Jurkat, Clone E6-1 (cell line): ENCODE measurements around the gene ATF7.
"Not testable (repeated sequence)": the region's sequence is repeated elsewhere in the genome, so short reads cannot be mapped to it uniquely, and the experiment has no call there.

ENCODE experiments used
- DNase-seq: peaks from one replicate; pipeline ENCODE4 v3.0.0-alpha.2; 2011; ENCODE audit warnings: low read depth, low spot score
- H3K4me3 ChIP-seq: 2 replicates; pipeline ENCODE4 v1.5.1; 2011; ENCODE audit warnings: mild to moderate bottlenecking, low read length, control low read depth, moderate library complexity

Gene ATF7

DNA sequence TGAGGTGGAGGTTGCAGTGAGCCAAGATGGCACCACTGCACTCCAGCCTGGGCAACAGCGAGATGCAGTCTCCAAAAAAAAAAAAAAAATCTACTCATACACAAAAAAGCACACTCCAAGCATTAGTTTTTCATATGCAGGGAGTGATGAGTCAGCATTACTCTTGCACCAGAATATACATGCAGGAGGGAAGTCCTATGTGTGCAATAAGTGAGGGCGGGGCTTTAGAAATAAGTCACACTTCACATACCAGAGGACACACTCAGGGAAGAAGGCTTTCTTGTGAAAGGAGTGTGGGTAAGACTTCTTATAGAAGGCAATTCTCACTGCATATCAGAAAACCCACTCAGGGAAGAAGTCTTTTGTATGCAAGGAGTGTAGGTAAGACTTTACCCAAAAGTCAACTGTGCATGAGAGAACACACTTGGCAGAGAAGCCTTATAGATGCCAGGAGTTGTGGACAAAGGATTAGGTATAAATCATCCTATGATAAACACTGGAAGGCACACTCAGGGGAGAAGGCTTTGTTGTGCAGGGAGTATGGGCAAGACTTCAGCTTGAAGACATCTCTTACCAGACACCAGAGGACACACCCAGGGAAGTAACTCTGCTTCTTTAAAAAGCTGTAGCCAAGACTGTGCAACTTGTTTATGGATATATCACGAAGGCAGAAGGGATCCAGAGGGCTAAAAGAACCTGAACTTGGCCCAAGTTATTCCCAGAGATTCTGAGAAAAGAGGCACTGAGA, 50.5 kb downstream of the ATF7 start:
- no peak overlapping the region for H3K4me3 ChIP-seq
- DNase-seq = no peak

DNA sequence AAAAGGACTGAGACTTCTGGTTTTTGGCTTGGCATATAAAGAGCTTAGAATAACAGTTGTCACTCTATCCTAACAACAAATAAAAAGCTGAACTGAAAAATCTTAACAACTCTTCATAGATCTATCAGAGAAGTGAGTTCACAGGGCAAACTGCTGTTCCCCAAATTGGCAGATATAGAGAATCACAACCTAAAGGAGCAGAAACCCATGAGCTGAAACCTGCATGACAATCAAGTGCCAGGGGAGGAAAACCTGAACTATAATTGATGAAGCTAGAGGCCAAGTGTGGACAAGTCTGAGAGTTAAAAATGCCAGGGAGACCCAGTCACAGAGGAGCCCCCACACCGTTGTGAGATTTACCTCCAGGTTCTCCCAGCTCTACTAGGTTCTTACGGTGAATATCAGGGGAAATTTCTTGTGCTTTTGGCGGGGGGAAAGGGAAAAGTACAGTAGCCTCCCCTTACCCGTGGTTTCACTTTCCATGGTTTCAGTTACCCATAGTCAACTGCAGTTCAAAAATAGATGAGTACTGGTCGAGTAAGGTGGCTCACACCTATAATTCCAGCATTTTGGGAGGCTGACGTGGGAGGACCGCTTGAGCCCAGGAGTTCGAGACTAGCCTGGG, 53.9 kb downstream of the ATF7 start:
- no peak overlapping the region for H3K4me3 ChIP-seq
- no peak for DNase-seq

DNA sequence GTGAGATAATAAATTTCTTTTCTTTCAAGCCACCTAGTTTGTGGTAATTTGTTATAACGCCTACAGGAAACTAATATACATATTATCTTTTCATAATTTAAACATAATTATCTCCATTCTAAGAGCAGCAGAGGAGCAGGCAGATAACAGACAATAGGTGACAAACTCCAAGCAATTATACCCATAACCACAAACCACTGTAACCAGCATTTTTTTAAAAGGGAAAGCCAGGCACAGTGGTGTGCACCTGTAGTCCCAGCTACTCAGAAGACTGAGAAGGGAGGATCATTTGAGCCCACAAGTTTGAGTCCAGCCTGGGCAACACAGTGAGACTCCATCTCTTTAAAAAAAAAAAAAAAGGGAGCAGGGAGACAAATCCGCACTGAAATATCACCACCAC, 54.9 kb downstream of the ATF7 start:
- H3K4me3 ChIP-seq = no peak overlapping the region
- peak; percentile 86 for DNase-seq

DNA sequence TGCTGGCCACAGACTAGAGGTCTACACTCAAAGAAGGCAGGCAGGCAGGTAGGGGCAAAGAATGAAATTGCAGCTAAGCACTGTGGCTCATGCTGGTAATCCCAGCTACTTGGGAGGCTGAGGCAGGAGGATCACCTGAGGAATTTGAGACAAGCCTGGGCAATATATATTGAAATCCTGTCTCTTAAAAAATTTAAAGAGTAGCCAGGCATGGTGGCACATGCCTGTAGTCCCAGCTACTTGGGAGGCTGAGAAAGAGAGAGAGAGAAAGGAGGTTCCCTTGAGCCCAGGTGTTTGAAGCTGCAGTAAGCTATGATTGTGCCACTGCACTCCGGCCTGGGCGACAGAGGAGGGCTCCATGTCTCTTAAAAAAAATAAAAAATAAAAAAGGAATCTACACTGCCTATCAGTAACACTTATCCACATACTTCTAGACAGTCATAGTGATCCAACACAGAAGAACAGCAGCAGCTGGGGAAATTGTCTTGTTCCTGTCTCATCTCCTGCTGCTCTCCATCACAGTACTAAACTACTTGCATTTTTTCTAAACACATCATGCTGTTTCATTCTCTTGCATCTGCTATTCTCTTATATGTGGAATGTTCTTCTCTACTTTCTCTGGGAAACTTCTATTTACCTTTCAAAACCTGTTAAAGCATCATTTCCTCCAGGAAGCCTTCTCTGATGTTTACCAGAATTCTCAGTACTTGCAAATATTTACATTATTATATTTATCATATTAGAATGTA, 57.2 kb downstream of the ATF7 start:
- DNase-seq = no peak
- no peak overlapping the region for H3K4me3 ChIP-seq

DNA sequence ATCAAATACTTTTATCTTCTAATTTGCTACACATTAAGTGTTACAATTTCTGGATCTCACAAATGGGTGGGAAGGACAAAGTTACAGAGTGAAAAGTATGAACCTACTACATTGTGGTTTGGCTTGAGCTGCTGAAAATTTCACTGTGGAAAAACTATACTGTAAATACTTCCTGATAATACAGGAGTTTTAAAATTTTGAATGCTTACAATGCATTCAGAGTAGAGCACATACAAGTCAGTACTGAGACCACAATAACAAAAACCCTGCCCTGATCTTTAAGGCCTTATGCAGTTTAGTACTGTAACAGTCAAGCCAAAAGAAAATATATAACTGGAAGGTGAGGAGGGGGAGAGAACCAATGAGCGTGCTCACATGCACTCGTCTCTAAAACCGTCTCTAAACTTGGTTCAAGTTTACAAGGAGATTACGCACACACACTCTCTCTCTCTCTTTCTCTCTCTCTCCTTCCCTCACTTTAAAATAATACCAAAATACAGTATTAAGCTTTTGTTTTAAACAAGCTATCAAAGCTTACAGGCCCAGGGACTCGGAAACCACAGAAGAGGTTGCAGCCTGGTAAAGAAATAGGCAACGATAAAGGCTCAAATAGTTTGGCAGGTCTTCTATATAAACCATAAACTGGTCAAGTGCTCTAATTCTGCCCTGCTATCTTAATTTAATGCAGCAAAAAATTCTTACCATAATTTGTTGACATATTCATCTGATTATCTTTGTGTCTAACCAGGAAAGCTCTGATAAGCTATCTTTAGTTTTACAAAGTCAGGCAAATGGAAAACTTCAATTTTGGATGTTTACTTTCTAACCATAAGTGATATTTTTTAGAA, 58.0 kb downstream of the ATF7 start:
- DNase-seq = no peak
- no peak overlapping the region for H3K4me3 ChIP-seq

DNA sequence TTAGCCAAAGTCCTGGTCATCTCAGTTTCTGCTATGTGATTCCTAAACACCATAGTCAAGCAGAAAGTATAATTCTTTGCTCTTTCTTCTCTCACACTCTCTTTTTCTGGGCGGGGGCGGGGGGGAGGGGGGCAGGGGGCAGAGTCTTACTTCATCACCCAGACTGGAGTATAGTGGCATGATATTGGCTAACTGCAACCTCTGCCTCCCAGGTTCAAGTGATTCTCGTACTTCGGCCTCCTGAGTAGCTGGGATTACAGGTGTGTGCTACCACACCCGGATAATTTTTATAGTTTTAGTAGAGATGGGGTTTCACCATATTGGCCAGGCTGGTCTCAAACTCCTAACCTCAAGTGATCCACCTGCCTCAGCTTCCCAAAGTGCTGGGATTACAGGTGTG, 60.8 kb downstream of the ATF7 start:
- not testable (repeated sequence) for H3K4me3 ChIP-seq, DNase-seq

DNA sequence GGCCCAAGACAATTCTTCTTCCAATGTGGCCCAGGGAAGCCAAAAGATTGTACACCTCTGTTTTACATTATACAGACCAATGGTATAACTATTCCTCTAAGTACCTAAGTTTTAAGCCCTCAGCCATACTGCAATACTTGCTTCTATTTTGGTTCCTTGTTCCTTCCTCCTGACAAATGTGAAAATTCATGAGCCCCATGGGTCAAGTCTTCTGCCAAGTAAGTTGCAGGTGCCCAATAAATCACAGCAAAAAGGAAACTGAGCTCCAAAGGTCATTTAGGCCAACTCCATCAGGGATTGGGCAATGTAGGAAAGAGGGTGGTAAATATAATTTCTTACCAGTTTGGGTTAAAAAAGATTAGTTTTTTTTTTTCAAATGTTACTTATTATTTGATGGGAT, 61.2 kb downstream of the ATF7 start:
- DNase-seq = no peak
- no peak overlapping the region for H3K4me3 ChIP-seq

DNA sequence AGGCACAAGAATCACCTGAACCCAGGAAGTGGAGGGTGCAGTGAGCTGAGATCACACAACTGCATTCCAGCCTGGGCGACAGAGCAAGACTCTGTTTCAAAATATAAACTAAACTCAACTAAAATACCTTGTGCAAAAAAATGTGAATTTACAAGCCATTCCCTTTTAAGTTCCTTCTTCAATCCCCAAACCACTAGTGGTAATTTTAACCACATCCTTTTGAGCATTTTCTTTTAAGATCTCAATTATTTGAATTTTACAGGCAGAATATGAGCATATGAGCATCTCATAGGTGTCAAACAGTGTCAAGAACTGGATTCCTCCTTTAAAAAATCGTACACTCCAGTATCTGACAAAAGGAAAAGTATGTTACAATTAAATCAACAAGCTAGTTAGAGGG, 61.9 kb downstream of the ATF7 start:
- H3K4me3 ChIP-seq = no peak overlapping the region
- peak; percentile 89 for DNase-seq

DNA sequence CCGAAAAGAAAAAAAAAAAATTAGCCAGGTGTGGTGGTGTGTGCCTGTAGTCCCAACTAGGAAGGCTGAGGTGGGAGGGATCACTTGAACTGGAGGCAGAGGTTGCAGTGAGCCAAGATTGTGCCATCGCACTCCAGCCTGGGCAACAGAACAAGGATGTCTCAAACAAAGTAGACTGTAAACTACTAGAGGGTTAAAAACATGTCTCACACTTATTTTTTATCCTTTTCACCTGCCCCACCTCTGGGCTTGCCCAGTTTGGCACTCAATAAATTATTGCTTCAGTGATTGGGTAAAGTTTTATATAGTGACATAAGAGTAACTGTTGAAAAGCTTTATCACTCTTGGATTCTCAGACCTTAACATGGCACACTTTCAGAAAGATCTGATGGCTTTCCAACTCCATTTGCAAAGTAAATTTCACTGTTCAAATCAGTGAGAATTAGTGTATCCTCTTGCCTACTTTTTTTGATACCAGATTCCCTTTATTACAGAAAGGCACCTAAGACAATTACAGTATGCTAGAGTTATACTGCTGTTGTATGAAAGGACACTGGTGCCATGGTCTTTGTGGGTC, 62.6 kb downstream of the ATF7 start:
- no peak for DNase-seq
- H3K4me3 ChIP-seq = no peak overlapping the region

DNA sequence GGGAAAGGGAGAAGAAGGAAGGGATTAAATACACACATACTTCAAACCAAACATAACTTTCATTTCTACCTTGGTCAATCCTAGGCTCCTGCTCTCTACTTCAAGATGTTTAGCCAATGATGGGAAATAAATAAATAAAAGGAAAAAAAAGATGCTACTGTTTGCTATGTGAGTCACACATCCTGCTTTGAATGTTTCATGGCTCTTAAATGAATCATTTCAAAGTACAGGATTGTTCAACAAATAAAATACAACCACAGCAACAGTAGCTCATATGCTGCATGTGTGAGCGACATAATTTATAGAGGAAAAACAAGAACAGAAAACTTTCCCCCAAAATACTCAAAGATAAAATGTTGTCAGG, 64.6 kb downstream of the ATF7 start:
- no peak for DNase-seq
- no peak overlapping the region for H3K4me3 ChIP-seq

DNA sequence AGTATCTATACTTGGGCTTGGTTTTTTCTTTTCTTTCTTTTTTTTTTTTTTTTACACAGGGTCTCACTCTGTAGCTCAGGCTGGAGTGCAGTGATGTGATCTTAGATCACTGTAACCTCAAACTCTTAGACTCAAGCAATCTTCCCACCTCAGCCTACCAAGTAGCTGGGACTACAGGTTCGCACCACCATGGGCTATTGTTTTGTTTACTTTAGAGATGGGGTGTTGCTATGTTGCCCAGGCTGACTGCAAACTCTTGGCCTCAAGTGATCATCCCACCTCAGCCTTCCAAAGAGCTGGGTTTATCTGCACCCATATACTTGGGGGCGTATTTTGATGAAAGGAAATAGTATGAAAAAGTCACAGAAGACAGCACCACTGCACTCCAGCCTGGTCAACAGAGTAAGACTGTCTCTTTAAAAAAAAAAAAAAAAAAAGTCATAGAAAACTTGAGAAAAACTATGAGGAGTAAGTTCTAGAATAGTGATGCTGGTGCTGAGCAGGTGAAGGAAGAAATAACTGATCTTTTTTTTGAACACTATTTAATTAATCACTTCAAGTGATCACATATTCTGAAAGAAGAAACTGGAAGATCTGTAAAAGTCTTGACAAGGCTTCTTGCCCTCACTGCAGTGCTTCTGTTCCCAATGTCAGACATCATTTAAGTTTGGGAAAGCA, 65.1 kb downstream of the ATF7 start:
- H3K4me3 ChIP-seq = no peak overlapping the region
- DNase-seq = no peak

DNA sequence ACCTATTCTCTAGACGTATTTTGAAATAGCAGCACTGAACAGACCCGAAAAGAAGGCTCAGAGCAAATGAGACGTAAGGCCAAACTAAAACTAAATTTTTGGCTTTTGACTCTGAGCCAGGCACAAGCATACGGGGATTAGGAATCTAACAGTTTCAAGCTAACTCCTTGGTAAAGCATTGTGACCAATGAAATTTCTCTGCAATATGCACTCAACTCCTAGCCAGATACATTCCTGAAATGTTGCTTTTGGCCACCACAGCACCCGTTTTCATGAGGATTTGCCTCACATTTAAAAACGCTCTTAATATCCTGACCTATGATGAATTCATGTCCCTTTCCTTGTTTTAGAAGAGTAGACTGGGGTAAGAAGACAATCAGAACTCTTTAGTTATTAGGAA, 65.8 kb downstream of the ATF7 start:
- DNase-seq = no peak
- H3K4me3 ChIP-seq = no peak overlapping the region

DNA sequence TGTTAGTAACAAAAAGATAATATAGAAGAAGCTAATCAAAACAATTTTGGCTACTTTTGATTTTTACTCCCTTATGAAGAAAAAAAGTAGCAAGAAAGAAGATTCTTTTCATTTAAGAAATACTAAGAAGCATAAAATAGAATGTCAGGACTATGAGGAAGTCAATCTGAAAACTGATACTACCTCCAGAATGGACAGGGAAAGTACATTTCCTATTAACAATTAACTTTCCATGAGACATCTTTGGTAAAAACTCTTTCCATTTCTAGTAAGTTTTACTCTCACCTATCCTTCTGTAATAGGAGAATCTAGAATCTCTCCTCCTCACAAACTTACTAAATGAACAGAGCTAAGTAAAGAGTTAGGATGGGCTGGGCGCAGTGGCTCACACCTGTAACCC, 67.6 kb downstream of the ATF7 start:
- H3K4me3 ChIP-seq = no peak overlapping the region
- no peak for DNase-seq

DNA sequence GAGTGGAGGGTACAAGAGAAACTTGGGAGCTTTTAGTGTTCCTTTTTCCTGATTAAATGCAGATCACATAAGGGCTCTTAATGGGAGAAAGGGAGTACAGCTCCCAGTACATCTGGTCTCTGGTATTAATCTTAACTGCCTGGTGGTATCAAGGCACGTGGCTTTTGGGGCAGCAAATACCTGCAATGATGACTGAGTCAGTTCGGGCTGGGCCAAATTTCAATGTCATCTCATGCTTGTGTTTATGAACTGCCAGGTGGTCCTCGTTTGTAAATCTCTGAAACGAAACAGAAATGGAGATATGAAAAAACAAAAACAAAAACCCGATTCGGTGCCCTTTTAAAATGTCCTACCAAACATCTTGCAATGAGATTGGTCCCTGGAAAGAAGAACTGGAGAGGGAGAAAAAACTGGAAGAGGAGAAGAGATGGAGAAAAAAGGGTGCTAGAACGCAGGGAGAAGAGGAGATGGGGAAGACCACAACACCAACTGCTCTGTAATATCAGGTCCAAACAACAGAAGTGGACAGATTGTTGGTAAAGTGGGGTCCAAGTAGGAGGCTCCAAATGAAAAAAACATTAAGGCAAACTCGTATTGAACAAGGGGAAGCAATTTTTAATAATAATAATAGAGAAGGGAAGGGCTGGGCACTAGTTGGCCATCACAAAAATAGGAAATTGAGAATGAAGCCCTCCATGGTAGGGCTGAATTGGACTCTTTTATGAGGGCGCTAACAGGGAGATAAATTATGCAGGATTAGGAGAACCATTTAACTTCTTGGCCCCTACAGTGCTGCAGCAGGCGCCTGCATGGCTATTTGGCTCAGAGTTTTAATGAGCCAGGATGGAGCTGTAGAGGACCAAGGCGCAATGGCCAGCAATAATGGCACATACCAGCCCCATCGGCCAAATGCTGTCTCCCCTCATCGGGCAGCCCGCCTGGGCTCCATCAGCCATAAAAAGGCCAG, 73.5 kb downstream of the ATF7 start:
- no peak overlapping the region for H3K4me3 ChIP-seq
- DNase-seq = no peak

DNA sequence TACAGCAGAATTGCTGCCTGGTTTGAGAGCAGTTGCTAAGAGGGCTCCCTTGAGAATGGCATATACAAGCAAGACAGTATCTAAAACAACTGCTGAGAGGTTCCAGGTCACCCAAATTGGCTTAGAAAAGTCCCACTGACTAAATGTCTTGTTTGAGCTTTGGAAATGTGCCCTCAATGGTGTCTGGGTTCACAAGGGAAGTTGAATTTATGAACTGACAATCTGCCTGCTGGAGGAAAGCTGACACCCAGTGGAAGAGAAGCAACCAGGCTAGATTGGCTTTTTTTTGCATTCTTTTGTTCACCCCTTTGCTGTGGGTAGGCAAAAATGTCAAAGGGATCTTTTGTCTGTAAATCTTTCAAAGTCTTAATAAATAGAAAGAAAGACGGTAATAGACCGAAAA, 74.3 kb downstream of the ATF7 start:
- H3K4me3 ChIP-seq = no peak overlapping the region
- DNase-seq = peak; percentile 47

DNA sequence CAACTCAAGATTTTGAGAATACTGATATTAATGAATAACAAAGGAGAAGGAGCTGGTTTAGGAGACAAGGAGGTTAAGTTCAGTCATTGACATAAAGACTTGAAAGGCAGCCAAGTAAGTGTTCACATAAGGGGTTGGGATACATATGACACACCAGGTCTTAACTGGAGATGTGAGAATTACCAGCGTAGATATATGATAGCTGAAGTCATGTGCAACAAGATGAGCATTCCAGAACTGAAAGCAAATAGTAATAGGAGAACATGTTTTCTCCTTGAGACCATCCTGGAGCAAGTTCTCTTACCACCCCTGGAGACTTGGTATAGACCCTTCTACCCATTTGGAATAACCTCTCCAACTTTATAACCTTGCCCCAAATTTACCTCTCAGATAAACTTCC, 75.6 kb downstream of the ATF7 start:
- no peak overlapping the region for H3K4me3 ChIP-seq
- DNase-seq = no peak

DNA sequence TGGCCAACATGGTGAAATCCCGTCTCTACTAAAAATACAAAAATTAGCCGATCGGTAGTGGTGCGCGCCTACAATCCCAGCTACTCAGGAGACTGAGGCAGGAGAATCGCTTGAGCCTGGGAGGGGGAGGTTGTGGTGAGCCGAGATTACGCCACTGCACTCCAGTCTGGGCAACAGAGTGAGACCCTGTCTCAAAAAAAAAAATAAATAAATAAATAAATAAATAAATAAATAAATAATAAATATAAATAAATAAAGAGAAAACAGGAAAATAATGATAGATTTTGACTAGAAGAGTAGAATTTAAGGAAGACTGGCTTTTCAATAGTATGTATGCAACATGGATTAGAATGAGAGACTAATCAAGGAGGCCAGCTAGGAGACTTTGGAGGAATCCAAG, 76.1 kb downstream of the ATF7 start:
- not testable (repeated sequence) for DNase-seq, H3K4me3 ChIP-seq

DNA sequence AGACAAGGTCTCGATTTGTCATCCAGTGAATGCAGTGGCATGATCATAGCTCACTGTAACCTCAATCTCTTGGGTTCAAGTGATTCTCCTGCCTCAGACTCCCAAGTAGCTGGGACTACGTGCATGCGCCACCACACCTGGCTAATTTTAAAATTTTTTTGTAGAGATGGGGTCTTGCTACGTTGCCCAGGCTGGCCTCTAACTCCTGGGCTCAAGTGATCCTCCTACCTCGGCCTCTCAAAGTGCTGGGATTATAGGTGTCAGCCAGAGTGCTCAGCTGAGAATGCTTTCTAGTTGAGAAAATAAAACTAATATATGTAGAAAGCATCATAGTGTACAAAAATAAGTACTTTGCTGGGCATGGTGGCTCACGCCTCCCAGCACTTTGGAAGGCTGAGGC, 77.8 kb downstream of the ATF7 start:
- not testable (repeated sequence) for DNase-seq, H3K4me3 ChIP-seq
